ENCODE results near the gene MEIS1. TPM values are rescaled to one million over a fixed set of nuclear protein-coding genes. Genes with fewer than 3 reads are reported as not detected.

The MEIS1 gene
- total RNA-seq, 2 experiments from 2014 or later, result not detected

DNA sequence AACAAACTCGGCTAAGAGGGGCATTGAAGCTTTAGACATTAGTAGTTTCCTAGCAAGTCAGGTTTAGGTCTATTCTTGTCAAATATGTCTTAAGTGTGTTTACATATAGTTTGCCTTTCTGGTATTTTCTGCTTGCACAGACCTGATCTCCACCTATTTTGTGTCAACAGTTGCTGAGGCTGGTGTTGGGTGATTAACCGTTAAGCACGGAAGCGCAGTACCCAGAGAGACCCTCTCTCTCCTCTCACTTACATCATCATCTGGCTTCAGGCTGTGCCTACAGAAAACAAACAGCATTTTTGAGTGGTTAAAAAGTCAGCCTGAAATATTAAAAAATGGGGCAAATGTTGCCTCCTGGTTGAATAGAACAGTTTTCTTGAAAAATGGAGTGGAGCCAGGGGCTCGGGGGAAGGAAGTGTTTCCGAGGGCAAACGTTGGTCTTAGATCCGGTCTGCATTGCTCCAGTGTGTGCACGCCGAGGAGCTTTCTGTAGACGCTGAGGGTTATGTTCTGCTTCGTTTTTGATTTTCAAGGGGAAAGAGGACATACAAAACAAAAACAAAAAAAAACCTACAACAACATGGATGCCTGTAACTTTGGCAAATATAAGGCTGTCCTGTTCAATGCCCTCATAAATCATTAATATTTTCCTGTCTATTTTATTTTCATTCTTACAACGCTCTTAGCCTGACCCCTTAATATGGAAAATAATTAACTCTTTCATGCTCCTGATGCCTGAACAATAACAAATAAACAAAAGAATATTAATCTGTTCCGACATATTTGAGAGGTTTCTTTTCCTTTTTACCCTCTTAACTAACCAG lies 120.8 kb downstream of the MEIS1 start:
- Mint-ChIP-seq H3K27ac (no peak overlapping the region), H3K4me1 (peaks cover 6% of the 10 kb centered on the region), H3K36me3 (no peaks in the 10 kb centered on the region), H3K4me3 (peak overlapping the region; percentile 25), H3K27me3 (peaks cover 23% of the 10 kb centered on the region), H3K9me3 (no peaks in the 10 kb centered on the region)
- no peak for DNase-seq

- H3K9me3 Mint-ChIP-seq, result no peaks in the 10 kb centered on the region
- no peak overlapping the region for H3K4me3 Mint-ChIP-seq
- H3K27me3 Mint-ChIP-seq, result peaks cover 37% of the 10 kb centered on the region
- peaks cover 6% of the 10 kb centered on the region for H3K4me1 Mint-ChIP-seq
- DNase-seq, result no peak
- H3K27ac Mint-ChIP-seq, result no peak overlapping the region
- no peaks in the 10 kb centered on the region for H3K36me3 Mint-ChIP-seq
These were observed 124.7 kb downstream of the MEIS1 start for GRCh38 chr2:66559672-66560071.

- no peak for DNase-seq
These were observed 125.8 kb downstream of the MEIS1 start for GRCh38 chr2:66560683-66561082.

GRCh38 chr2:66561645-66562303 lies 126.8 kb downstream of the MEIS1 start:
- H3K27me3 Mint-ChIP-seq, result peaks cover 30% of the 10 kb centered on the region
- no peaks in the 10 kb centered on the region for H3K36me3 Mint-ChIP-seq
- no peaks in the 10 kb centered on the region for H3K9me3 Mint-ChIP-seq
- no peak overlapping the region for H3K4me3 Mint-ChIP-seq
- no peaks in the 10 kb centered on the region for H3K4me1 Mint-ChIP-seq
- H3K27ac Mint-ChIP-seq, result no peak overlapping the region
- no peak for DNase-seq

More at GRCh38 chr2:66560683-66561082, 125.8 kb downstream of the MEIS1 start:
- Mint-ChIP-seq H3K4me3 (no peak overlapping the region), H3K9me3 (no peaks in the 10 kb centered on the region), H3K27me3 (peaks cover 31% of the 10 kb centered on the region), H3K36me3 (no peaks in the 10 kb centered on the region), H3K27ac (no peak overlapping the region), H3K4me1 (peaks cover 2% of the 10 kb centered on the region)

- Mint-ChIP-seq H3K36me3 (no peaks in the 10 kb centered on the region), H3K27ac (no peak overlapping the region), H3K9me3 (no peaks in the 10 kb centered on the region), H3K4me3 (no peak overlapping the region), H3K4me1 (no peaks in the 10 kb centered on the region), H3K27me3 (peaks cover 36% of the 10 kb centered on the region)
- no peak for DNase-seq
These were observed 127.4 kb downstream of the MEIS1 start for GRCh38 chr2:66562304-66562685.

- DNase-seq, result no peak
- no peaks in the 10 kb centered on the region for H3K36me3 Mint-ChIP-seq
- no peaks in the 10 kb centered on the region for H3K4me1 Mint-ChIP-seq
- H3K27ac Mint-ChIP-seq, result no peak overlapping the region
- H3K9me3 Mint-ChIP-seq, result no peaks in the 10 kb centered on the region
- no peak overlapping the region for H3K4me3 Mint-ChIP-seq
- peaks cover 34% of the 10 kb centered on the region for H3K27me3 Mint-ChIP-seq
These were observed 128.5 kb downstream of the MEIS1 start for GRCh38 chr2:66563473-66563872.

- Mint-ChIP-seq H3K36me3 (no peaks in the 10 kb centered on the region), H3K4me3 (no peak overlapping the region), H3K9me3 (no peaks in the 10 kb centered on the region), H3K4me1 (no peaks in the 10 kb centered on the region), H3K27ac (no peak overlapping the region), H3K27me3 (peaks cover 31% of the 10 kb centered on the region)
- DNase-seq, result no peak
These were observed 130.4 kb downstream of the MEIS1 start for GRCh38 chr2:66565291-66565690.

- no peak for DNase-seq
- Mint-ChIP-seq H3K36me3 (no peaks in the 10 kb centered on the region), H3K27me3 (peaks cover 32% of the 10 kb centered on the region), H3K4me3 (no peak overlapping the region), H3K4me1 (no peaks in the 10 kb centered on the region), H3K9me3 (no peaks in the 10 kb centered on the region), H3K27ac (no peak overlapping the region)
These were observed 131.9 kb downstream of the MEIS1 start for GRCh38 chr2:66566726-66567399.

GRCh38 chr2:66567729-66568128 lies 132.8 kb downstream of the MEIS1 start:
- no peaks in the 10 kb centered on the region for H3K36me3 Mint-ChIP-seq
- H3K4me3 Mint-ChIP-seq, result no peak overlapping the region
- no peak for DNase-seq
- peaks cover 29% of the 10 kb centered on the region for H3K27me3 Mint-ChIP-seq
- H3K27ac Mint-ChIP-seq, result no peak overlapping the region
- no peaks in the 10 kb centered on the region for H3K9me3 Mint-ChIP-seq
- H3K4me1 Mint-ChIP-seq, result no peaks in the 10 kb centered on the region

DNA sequence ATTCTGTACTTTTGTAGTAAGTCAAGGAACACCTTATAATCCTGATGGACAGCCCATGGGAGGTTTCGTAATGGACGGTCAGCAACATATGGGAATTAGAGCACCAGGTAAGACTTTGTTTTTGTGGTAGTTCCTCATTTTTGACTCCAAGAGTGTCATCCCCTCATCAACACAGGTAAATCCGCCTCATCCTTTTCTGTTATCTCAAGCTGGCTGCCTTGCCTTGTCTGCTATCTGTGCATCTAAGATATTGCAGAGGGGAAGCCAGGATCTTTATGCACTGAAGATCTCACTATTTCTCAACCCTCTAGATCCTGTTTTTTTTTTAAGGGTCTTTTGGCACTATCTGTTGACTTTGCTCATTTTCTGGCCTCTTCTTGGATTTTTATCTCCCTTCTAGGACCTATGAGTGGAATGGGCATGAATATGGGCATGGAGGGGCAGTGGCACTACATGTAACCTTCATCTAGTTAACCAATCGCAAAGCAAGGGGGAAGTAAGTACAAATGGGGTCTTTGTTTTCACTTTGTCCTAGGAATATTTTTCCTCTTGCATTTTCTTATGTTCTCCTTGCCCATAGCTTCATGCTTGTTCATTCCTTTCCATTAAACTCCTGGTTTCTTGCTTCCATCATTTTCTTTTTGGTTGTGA lies 133.8 kb downstream of the MEIS1 start:
- Mint-ChIP-seq H3K9me3 (no peaks in the 10 kb centered on the region), H3K27ac (no peak overlapping the region), H3K4me1 (no peaks in the 10 kb centered on the region), H3K36me3 (no peaks in the 10 kb centered on the region), H3K4me3 (no peak overlapping the region), H3K27me3 (peaks cover 28% of the 10 kb centered on the region)
- DNase-seq, result no peak

- Mint-ChIP-seq H3K4me3 (no peak overlapping the region), H3K27ac (no peak overlapping the region), H3K36me3 (no peaks in the 10 kb centered on the region), H3K4me1 (no peaks in the 10 kb centered on the region), H3K27me3 (peaks cover 31% of the 10 kb centered on the region), H3K9me3 (no peaks in the 10 kb centered on the region)
- DNase-seq, result no peak
These were observed 134.5 kb downstream of the MEIS1 start for GRCh38 chr2:66569321-66569851.

DNA sequence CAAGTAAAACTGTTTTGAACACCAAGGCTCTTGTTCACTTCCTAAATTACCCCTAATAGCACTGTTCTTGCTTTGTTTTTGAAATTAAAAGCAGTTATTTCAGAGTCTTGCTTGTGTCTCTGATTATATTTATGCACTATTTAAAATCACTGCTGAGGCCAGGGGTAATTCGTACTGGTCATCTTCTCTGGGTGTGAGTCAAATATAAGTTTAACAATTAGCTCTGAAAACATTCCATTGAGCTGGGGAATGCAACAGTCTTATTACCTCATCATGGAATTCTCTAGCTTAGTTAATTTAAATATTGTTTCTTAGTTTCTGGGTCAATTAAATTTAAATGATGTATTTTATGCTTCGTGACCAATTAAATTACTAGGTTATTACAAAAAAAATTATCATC lies 135.0 kb downstream of the MEIS1 start:
- H3K36me3 Mint-ChIP-seq, result no peaks in the 10 kb centered on the region
- no peak overlapping the region for H3K27ac Mint-ChIP-seq
- no peak overlapping the region for H3K4me3 Mint-ChIP-seq
- DNase-seq, result no peak
- peaks cover 4% of the 10 kb centered on the region for H3K4me1 Mint-ChIP-seq
- peaks cover 37% of the 10 kb centered on the region for H3K27me3 Mint-ChIP-seq
- H3K9me3 Mint-ChIP-seq, result no peaks in the 10 kb centered on the region

- Mint-ChIP-seq H3K4me1 (peaks cover 7% of the 10 kb centered on the region), H3K36me3 (no peaks in the 10 kb centered on the region), H3K27ac (no peak overlapping the region), H3K4me3 (no peak overlapping the region), H3K9me3 (no peaks in the 10 kb centered on the region), H3K27me3 (peaks cover 42% of the 10 kb centered on the region)
- DNase-seq, result no peak
These were observed 135.5 kb downstream of the MEIS1 start for GRCh38 chr2:66570471-66570870.

DNA sequence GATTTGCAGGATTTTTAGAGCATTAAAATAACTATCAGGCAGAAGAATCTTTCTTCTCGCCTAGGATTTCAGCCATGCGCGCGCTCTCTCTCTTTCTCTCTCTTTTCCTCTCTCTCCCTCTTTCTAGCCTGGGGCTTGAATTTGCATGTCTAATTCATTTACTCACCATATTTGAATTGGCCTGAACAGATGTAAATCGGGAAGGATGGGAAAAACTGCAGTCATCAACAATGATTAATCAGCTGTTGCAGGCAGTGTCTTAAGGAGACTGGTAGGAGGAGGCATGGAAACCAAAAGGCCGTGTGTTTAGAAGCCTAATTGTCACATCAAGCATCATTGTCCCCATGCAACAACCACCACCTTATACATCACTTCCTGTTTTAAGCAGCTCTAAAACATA lies 137.0 kb downstream of the MEIS1 start:
- Mint-ChIP-seq H3K27ac (no peak overlapping the region), H3K27me3 (peaks cover 43% of the 10 kb centered on the region), H3K4me3 (no peak overlapping the region), H3K9me3 (no peaks in the 10 kb centered on the region), H3K4me1 (peaks cover 8% of the 10 kb centered on the region), H3K36me3 (no peaks in the 10 kb centered on the region)
- DNase-seq, result no peak

GRCh38 chr2:66572391-66572790 lies 137.5 kb downstream of the MEIS1 start:
- no peaks in the 10 kb centered on the region for H3K9me3 Mint-ChIP-seq
- no peak overlapping the region for H3K4me3 Mint-ChIP-seq
- DNase-seq, result no peak
- no peaks in the 10 kb centered on the region for H3K36me3 Mint-ChIP-seq
- H3K27me3 Mint-ChIP-seq, result peaks cover 43% of the 10 kb centered on the region
- H3K4me1 Mint-ChIP-seq, result peaks cover 10% of the 10 kb centered on the region
- H3K27ac Mint-ChIP-seq, result no peak overlapping the region
